HuH-7.5 (cell line): ENCODE results near the gene PGAM2.

Source experiments
- DNase-seq: peaks from one replicate; pipeline ENCODE4 v3.0.0; 2011; ENCODE audit warnings: low spot score

The PGAM2 gene

GRCh38 chr7:44064791-44065430 is 456 bp downstream of the PGAM2 start:
- no peak for DNase-seq

- no peak for DNase-seq
These were observed 1.3 kb downstream of the PGAM2 start for GRCh38 chr7:44063894-44064651.

GRCh38 chr7:44063547-44063893 is 1.8 kb downstream of the PGAM2 start:
- no peak for DNase-seq

GRCh38 chr7:44062903-44063295 is 2.5 kb downstream of the PGAM2 start:
- DNase-seq = no peak

DNA sequence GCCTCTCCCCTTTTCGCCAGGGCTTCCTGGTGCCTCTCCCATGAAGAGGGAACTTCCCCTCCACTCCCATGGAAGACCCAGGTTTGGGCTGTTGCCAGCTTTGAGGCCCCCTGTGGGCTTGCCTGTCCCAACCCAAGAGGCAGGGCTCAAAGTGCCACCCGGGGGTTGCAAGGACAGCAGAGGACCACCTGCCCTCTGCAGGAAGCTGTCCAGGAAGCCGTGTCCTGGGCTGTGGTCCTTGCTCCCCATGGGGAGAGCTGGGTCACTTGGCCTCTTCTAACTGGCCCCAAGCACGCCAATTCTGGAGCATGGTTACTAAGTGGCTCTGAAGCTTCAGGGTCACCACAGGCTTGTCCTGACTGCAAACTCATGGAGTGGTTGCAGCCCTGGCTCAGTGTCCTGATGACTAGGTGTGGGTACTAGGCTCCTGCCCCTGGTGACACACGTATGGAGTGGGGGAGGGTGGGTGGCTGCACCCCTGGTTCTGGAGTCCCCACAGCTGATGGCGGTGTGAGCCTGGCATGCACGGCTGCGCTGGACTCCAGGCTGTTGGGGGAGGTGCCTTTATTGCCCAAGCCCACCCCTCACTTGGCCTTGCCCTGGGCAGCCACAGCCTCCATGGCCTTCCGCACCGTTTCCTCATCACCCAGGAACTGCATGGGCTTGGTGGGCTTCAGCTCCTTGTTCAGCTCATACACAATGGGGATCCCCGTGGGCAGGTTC is 3.0 kb downstream of the PGAM2 start:
- no peak for DNase-seq

DNA sequence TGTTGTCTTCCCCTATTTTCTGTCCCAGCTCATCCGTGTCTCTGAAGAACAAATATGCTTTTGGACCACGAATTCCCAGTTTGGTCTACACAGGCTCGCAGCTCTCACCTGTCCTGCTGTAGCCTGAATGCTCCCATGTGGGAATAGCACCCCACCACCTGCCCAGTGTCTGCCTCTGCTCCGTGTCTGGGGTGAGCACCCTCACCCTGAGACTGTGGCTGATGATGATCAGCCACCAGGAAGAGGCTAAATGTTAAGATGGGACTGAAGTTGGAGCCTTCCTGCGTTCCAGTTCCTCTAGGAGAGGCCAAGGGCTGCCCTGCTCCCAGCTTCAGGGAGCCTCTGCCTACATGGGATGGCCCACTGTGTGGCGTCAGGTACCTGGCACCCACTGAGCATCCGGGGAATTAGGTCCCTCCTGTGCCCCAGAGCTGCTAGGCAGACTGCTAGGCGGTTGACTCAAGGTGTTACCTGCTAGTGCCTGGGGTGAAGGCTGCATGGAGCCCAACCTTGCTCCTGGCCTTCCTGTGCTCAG is 3.7 kb downstream of the PGAM2 start:
- DNase-seq = no peak

DNA sequence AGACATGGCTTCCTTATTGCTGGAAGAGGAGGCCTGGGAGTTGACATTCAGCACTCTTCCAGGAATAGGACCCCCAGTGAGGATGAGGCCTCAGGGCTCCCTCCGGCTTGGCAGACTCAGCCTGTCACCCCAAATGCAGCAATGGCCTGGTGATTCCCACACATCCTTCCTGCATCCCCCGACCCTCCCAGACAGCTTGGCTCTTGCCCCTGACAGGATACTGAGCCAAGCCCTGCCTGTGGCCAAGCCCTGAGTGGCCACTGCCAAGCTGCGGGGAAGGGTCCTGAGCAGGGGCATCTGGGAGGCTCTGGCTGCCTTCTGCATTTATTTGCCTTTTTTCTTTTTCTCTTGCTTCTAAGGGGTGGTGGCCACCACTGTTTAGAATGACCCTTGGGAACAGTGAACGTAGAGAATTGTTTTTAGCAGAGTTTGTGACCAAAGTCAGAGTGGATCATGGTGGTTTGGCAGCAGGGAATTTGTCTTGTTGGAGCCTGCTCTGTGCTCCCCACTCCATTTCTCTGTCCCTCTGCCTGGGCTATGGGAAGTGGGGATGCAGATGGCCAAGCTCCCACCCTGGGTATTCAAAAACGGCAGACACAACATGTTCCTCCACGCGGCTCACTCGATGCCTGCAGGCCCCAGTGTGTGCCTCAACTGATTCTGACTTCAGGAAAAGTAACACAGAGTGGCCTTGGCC is 4.3 kb downstream of the PGAM2 start:
- no peak for DNase-seq

DNA sequence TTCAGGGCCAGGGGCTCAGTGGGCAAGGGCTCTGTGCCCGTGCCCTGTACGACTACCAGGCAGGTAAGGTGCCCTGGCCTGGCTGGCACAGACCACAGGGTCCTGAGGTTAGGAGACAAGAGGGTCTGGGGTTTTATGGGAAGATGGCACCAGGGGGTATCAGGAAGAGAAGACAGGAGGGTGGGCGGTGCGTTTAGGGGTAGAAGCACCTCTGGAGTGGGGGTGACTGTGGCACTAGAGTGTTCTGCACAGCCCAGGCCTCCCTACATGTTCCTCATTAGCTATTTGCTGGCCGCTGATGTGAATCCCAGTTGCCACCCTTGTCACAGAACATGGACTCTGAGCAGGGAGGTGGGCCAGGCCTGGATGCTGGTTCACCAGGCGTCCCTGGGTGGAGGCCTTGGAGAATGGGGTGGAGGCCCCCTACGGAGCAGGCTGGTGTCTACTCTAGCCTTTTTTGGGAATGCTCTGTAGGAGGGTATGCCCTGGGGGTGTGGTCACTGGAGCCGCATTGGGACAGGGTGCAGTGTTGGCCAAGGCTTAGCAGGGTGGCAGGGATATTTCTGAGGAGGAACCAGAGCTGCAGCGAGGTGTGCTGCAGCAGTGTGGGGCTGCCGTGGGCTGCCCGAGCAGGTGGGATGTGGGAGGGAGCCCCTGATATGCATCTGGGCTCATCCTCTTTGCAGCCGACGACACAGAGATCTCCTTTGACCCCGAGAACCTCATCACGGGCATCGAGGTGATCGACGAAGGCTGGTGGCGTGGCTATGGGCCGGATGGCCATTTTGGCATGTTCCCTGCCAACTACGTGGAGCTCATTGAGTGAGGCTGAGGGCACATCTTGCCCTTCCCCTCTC is 5.0 kb downstream of the PGAM2 start:
- DNase-seq = no peak

DNA sequence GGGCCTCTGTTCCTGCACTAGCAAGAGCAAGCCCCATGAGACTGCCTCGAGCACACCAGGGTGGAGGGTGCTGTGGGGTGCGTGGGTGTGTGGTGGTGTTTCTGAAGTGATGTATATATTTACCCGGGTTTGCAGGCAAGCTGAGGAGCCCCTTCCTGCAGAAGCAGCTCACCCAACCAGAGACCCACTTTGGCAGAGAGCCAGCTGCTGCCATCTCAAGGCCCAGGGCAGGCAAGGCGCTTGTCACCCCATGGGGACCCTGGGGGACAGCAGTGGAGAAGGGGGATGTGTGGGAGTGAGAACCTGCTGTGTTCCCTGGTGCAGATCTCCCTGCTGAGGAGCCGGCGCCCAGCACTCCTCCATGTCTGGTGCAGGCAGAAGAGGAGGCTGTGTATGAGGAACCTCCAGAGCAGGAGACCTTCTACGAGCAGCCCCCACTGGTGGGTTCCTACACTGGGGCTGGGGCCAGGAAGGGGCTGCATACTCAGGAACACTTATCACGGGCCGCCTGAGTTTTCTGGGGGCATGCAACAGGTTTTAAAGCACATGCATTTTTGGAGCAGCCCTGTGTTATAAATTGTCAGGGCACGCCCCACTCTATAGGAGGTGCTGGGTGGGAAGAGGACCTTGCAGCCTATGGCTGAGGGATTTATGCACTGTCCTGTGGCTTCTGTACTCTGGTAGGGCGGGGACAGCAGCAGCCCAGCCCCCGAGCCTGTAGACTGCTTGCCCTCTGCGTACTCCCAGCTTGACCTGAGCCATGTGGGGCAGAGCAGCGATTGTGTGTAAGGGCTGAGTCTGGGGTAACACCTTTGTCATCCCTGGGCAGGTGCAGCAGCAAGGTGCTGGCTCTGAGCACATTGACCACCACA is 5.9 kb downstream of the PGAM2 start:
- DNase-seq = no peak

GRCh38 chr7:44058759-44059218 is 6.6 kb downstream of the PGAM2 start:
- DNase-seq = no peak

- DNase-seq = no peak
These were observed 7.3 kb downstream of the PGAM2 start for GRCh38 chr7:44057849-44058758.

- no peak for DNase-seq
These were observed 8.1 kb downstream of the PGAM2 start for GRCh38 chr7:44057181-44057848.

GRCh38 chr7:44056681-44057080 is 8.7 kb downstream of the PGAM2 start:
- DNase-seq = no peak

GRCh38 chr7:44052771-44053365 is 12.5 kb downstream of the PGAM2 start:
- DNase-seq = no peak

DNA sequence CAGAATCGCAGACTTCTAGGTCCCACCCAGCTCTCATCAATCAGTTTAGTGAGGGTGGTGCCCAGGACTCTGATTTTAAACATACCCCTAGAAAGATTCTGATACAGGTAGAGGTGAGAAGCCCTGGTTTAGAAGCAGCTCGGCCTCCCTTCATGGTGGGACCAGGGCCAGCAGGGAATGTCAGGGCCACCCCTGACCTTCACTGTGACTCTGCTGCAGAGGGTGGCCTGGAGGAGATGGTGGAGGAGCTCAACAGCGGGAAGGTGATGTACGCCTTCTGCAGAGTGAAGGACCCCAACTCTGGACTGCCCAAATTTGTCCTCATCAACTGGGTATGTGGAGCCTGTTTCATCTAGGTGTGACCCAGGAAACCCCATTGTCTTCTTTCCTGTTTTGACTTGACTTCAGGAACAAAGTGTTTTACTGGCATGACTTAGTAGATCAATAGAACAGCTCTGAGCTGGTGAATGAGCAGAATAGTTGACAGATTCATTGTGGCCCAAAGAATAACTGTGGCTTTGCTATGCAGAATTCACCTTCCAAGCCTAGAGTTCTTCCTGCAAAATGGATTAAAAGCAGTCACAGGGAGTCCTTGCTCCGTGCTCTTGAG is 13.7 kb downstream of the PGAM2 start:
- no peak for DNase-seq

- no peak for DNase-seq
These were observed 14.3 kb downstream of the PGAM2 start for GRCh38 chr7:44050915-44051560.
